GM12865 (cell line): ENCODE data around the gene STXBP6.

Experiments
- DNase-seq: peaks from one replicate; pipeline ENCODE4 v3.0.0; 2010; ENCODE audit warnings: low read depth
- H3K4me3 ChIP-seq: 2 replicates; pipeline ENCODE4 v1.5.1; 2011; ENCODE audit warnings: mild to moderate bottlenecking, low read depth, low read length, control low read depth
- CTCF ChIP-seq: IDR thresholded peaks from 2 replicates; pipeline ENCODE4 v1.5.1; 2011; ENCODE audit warnings: low read length, control low read depth, low read depth, inconsistent platforms; ENCODE audit not compliant: insufficient read depth; ENCODE audit errors: missing control alignments

Gene STXBP6

DNA sequence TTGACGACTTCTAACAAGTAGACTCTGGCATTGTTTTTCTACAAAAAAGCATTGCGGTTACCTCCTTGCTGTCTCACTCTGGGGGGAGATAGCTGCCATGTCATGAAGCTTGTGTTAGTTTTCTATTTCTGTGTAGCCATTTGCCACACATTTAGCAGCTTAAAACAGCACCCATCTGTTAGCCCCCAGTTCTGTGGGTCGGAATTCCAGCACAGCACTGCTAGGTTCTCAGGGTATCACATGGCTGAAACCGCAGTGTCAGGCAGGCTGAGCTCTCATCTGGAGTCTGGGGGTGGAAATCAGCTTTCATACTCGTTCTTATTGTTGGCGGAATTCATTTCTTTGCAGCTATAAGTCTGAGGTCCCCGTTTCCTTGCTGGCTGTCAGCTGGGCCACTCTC lies 19.9 kb upstream of the STXBP6 start:
- no peak for TF ChIP-seq CTCF
- no peak overlapping the region for H3K4me3 ChIP-seq
- DNase-seq, result no peak

- DNase-seq, result no peak
- no peak for TF ChIP-seq CTCF
- no peak overlapping the region for H3K4me3 ChIP-seq
These were observed 17.7 kb upstream of the STXBP6 start for GRCh38 chr14:25067600-25067999.

DNA sequence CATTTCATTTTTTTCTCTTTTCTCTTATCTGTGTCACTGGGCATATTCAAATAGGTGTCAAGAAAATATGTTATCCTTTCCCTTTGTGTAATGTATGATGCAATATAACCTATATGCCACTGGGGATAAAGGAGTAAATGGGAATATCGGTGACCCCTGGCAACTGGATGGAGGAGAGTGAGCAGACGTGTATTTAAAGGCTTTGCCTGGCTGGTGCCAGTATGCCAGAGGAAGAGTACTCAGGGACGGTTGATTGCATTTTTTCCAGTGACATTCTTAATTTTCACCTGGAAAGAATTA lies 12.0 kb upstream of the STXBP6 start:
- no peak overlapping the region for H3K4me3 ChIP-seq
- DNase-seq, result no peak
- TF ChIP-seq CTCF, result no peak

DNA sequence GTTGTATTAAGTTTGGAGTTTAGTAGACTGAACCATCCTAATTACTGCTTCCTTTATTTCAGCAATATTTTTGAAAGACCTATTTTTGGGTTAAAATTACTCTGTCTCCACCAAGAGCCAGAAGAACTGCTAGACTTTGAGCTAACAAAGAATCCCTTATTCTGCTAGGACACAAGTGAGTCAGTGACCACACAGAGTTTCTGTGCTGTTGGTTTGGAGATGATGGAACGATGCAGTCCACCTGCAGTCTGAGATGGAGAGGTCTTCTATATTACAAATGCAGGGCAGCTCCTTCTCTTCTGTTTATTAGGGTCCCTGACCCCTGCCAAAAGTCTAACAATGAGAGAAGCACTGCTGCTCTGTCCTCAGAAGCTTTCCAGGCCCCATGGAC lies 6.7 kb upstream of the STXBP6 start:
- no peak for DNase-seq
- no peak overlapping the region for H3K4me3 ChIP-seq
- TF ChIP-seq CTCF, result no peak

DNA sequence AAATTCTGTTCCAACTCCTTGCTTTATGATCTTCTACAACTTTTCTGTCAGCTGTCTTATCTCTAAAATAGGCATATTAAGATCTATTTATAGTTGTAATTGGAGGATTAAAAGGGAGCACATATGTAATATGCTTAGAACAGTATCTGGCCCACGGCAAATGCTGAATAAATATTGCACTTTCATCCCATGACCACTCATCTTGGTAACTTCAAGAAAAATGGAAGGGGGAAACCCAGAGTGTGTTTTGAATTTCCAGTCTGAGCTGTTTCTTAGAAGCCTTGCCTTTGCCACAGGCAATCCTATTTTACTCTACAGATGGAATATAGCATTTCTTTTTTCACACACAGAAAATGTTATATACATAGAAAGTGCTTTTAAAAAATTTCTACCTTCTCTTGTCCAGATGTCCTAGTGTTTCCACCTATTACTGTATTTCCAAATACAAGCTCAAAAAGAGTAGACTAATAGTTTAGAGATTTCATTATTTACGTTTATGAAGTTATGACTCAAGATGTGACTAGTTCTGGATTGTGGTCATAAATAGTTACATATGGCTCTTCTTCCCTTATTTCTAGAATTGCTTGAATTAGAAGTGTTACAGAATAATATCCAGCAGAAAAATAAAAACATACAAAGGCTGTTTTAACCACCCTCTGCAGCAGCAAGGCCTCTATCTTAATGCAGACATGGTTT lies 6.2 kb upstream of the STXBP6 start:
- H3K4me3 ChIP-seq, result no peak overlapping the region
- TF ChIP-seq CTCF, result no peak

DNA sequence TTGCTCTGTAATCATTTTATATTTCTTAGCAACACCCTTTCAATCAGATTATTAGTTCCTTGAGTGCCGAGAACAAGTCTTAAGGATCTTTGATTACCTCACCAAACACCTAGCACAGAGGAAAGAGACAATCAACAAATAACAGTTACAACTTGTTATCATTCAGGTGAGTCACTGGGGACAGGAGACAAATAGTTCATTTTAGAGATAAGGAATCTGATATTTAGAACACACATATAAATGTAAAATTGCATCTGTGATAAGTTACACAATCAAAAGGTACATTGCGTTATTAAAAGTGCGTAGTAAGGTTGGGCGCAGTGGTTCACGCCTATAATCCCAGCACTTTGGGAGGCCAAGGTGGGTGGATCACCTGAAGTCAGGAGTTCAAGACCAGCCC lies 5.1 kb upstream of the STXBP6 start:
- TF ChIP-seq CTCF, result no peak
- DNase-seq, result no peak
- H3K4me3 ChIP-seq, result no peak overlapping the region

More for the DNA sequence above, 6.2 kb upstream of the STXBP6 start:
- DNase-seq, result no peak

GRCh38 chr14:25053585-25053984 lies 3.6 kb upstream of the STXBP6 start:
- DNase-seq, result no peak
- no peak for TF ChIP-seq CTCF

More at GRCh38 chr14:25053585-25053984, 3.6 kb upstream of the STXBP6 start:
- no peak overlapping the region for H3K4me3 ChIP-seq
